SKM-1 treated with dmso at 0.1 percent for 144 hours (cell line): ENCODE data around the gene SUCNR1.
"Not testable (repeated sequence)": the region's sequence is repeated elsewhere in the genome, so short reads cannot be mapped to it uniquely, and the experiment has no call there.

Experiments
- DNase-seq: peaks from one replicate; lab custom pipeline; 2025; ENCODE audit not compliant: unreplicated experiment; lab: John Stamatoyannopoulos, UW

SUCNR1 gene

GRCh38 chr3:151900884-151901643 is 27.6 kb downstream of the SUCNR1 start:
- DNase-seq: no peak

GRCh38 chr3:151901644-151902285 is 28.3 kb downstream of the SUCNR1 start:
- DNase-seq: no peak

- DNase-seq: peak; percentile 35
Measured at GRCh38 chr3:151903501-151903991, 30.1 kb downstream of the SUCNR1 start.

GRCh38 chr3:151905647-151906046 is 32.2 kb downstream of the SUCNR1 start:
- no peak for DNase-seq

- no peak for DNase-seq
Measured at GRCh38 chr3:151906751-151907150, 33.3 kb downstream of the SUCNR1 start.

- no peak for DNase-seq
Measured at GRCh38 chr3:151908399-151908798, 35.0 kb downstream of the SUCNR1 start.

GRCh38 chr3:151909681-151910405 is 36.4 kb downstream of the SUCNR1 start:
- DNase-seq: no peak

GRCh38 chr3:151911462-151911861 is 38.0 kb downstream of the SUCNR1 start:
- no peak for DNase-seq

GRCh38 chr3:151912028-151912427 is 38.6 kb downstream of the SUCNR1 start:
- DNase-seq: no peak

GRCh38 chr3:151916781-151917180 is 43.3 kb downstream of the SUCNR1 start:
- DNase-seq: no peak

GRCh38 chr3:151918253-151919029 is 45.0 kb downstream of the SUCNR1 start:
- DNase-seq: peak; percentile 57

- no peak for DNase-seq
Measured at GRCh38 chr3:151919030-151919328, 45.5 kb downstream of the SUCNR1 start.

GRCh38 chr3:151919446-151919845 is 46.0 kb downstream of the SUCNR1 start:
- DNase-seq: no peak

GRCh38 chr3:151923901-151924300 is 50.5 kb downstream of the SUCNR1 start:
- DNase-seq: no peak

- no peak for DNase-seq
Measured at GRCh38 chr3:151924753-151925152, 51.3 kb downstream of the SUCNR1 start.

GRCh38 chr3:151925419-151925818 is 52.0 kb downstream of the SUCNR1 start:
- DNase-seq: no peak

GRCh38 chr3:151925876-151926275 is 52.4 kb downstream of the SUCNR1 start:
- no peak for DNase-seq

GRCh38 chr3:151926956-151927355 is 53.5 kb downstream of the SUCNR1 start:
- no peak for DNase-seq

GRCh38 chr3:151927915-151928525 is 54.6 kb downstream of the SUCNR1 start:
- DNase-seq: not testable (repeated sequence)

GRCh38 chr3:151931171-151931570 is 57.7 kb downstream of the SUCNR1 start:
- no peak for DNase-seq
